ENCODE results near the gene OR2Y1. TPM values are rescaled to one million over a fixed set of nuclear protein-coding genes. Genes with fewer than 3 reads are reported as not detected.
"Not testable (repeated sequence)": the region's sequence is repeated elsewhere in the genome, so short reads cannot be mapped to it uniquely, and the experiment has no call there.

OR2Y1 gene
- total and polyA plus RNA-seq, 7 donors, result not detected

DNA sequence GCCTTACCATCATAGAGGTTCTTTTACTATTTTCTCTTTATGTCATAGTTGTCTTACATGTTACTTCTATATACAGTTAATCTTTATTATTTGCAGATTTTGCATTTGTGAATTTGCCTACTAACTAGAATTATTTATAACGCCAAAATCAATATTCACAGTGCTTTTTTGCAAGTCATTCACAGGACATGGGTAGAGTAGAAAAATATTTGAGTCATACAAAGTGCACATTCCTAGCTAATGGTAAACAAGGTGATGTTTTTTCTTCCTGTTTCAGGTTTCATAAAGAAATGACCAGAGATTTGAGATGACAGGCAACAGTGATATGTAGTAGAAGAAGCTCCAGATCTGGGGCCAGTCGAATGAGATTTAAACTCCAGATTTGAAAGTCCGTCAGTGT, 30.0 kb upstream of the OR2Y1 start:
- Histone ChIP-seq H3K9me3 (peaks cover 0 to 4% (median 2%) of the 10 kb centered on the region in 4 donors), H3K4me1 (no peaks in the 10 kb centered on the region), H3K27me3 (no peaks in the 10 kb centered on the region), H3K27ac (no peak overlapping the region), H3K36me3 (no peaks in the 10 kb centered on the region), H3K4me3 (no peak overlapping the region)
- intact Hi-C loops (cut with DNase I), result no loop called here
- WGBS, 2 donors, result 84 to 90% methylated on average over 3 of the region's 3 CpGs
- TF ChIP-seq EP300 (IDR thresholded peaks at IDR 0.05) (no peak), POLR2AphosphoS5 (IDR thresholded peaks at IDR 0.05) (no peak), POLR2A (IDR thresholded peaks at IDR 0.05) (no peak)
- TF ChIP-seq, protein P1, sequence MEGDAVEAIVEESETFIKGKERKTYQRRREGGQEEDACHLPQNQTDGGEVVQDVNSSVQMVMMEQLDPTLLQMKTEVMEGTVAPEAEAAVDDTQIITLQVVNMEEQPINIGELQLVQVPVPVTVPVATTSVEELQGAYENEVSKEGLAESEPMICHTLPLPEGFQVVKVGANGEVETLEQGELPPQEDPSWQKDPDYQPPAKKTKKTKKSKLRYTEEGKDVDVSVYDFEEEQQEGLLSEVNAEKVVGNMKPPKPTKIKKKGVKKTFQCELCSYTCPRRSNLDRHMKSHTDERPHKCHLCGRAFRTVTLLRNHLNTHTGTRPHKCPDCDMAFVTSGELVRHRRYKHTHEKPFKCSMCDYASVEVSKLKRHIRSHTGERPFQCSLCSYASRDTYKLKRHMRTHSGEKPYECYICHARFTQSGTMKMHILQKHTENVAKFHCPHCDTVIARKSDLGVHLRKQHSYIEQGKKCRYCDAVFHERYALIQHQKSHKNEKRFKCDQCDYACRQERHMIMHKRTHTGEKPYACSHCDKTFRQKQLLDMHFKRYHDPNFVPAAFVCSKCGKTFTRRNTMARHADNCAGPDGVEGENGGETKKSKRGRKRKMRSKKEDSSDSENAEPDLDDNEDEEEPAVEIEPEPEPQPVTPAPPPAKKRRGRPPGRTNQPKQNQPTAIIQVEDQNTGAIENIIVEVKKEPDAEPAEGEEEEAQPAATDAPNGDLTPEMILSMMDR (IDR thresholded peaks at IDR 0.05), result no peak
- no peak for DNase-seq

- H3K27ac ChIP-seq, result no peak overlapping the region
- no peak for TF ChIP-seq EP300 (IDR thresholded peaks at IDR 0.05)
- TF ChIP-seq, protein P1 (IDR thresholded peaks at IDR 0.05), result no peak
- H3K9me3 ChIP-seq, result peaks cover 0 to 10% (median 5%) of the 10 kb centered on the region in 4 donors
- H3K4me1 ChIP-seq, result no peaks in the 10 kb centered on the region
- H3K36me3 ChIP-seq, result no peaks in the 10 kb centered on the region
- intact Hi-C loops (cut with DNase I), result no loop called here
- no peak overlapping the region for H3K4me3 ChIP-seq
- WGBS, 2 donors, result 70 to 71% methylated on average over 2 of the region's 2 CpGs
- no peaks in the 10 kb centered on the region for H3K27me3 ChIP-seq
- DNase-seq, result no peak
These were observed 15.7 kb upstream of the OR2Y1 start for GRCh38 chr5:180755601-180756000.

GRCh38 chr5:180744253-180744652, 4.4 kb upstream of the OR2Y1 start:
- no peak overlapping the region for H3K4me3 ChIP-seq
- H3K4me1 ChIP-seq, result no peaks in the 10 kb centered on the region
- peaks cover 0 to 6% (median 0%) of the 10 kb centered on the region in 3 donors for H3K27me3 ChIP-seq
- no peak for DNase-seq
- no peak overlapping the region for H3K27ac ChIP-seq
- 69 to 73% methylated on average over 5 of the region's 5 CpGs for WGBS, 2 donors
- no peaks in the 10 kb centered on the region for H3K9me3 ChIP-seq
- H3K36me3 ChIP-seq, result no peaks in the 10 kb centered on the region
- TF ChIP-seq POLR2AphosphoS5 (IDR thresholded peaks at IDR 0.05), result no peak
- no peak for TF ChIP-seq EP300 (IDR thresholded peaks at IDR 0.05)
- TF ChIP-seq, protein P1 (IDR thresholded peaks at IDR 0.05), result no peak
- no peak for TF ChIP-seq POLR2A (IDR thresholded peaks at IDR 0.05)
- intact Hi-C loops (cut with DNase I), result no loop called here

DNA sequence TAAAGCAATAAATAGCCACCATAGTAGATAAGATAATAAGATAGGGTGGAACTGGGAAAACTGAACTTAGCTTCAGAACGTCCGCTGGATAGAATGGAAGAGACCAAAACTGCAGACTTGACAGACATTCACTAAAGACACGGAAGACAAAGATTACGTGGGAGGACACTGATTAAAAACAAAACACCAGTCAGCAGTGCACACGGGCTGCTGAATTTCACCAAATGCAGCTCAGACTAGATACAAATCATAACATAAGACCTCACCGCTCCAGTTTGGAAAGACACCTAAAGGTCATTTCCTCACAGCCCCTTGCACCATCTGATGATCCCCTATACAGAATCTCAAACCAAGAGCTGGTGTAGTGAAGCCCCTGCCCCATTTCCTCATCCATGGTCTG, 2.9 kb upstream of the OR2Y1 start:
- intact Hi-C loops (cut with DNase I), result no loop called here
- TF ChIP-seq POLR2AphosphoS5 (IDR thresholded peaks at IDR 0.05), result no peak
- TF ChIP-seq POLR2A (IDR thresholded peaks at IDR 0.05), result no peak
- TF ChIP-seq, protein P1 (IDR thresholded peaks at IDR 0.05), result no peak
- TF ChIP-seq EP300 (IDR thresholded peaks at IDR 0.05), result no peak
- no peak for DNase-seq

DNA sequence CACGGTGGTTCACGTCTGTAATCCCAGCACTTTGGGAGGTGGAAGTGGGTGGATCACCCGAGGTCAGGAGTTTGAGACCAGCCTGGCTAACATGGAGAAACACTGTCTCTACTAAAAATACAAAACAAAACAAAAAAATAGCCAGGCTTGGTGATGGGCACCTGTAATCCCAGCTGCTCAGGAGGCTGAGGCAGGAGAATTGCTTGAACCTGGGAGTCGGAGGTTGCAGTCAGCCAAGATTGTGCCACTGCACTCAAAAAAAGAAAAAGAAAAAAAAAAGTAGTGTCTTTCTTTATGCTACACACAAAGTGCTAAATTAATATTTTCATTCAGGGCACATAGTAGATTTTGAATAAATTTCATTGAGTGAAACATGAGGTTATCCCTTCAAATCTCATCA, 1.1 kb upstream of the OR2Y1 start:
- H3K27ac ChIP-seq; H3K4me1 ChIP-seq; H3K4me3 ChIP-seq; DNase-seq; H3K27me3 ChIP-seq; H3K36me3 ChIP-seq; intact Hi-C loops (cut with DNase I); H3K9me3 ChIP-seq: not testable (repeated sequence)
- 64 to 69% methylated on average over 4 of the region's 4 CpGs for WGBS, 2 donors

More for the DNA sequence above, 2.9 kb upstream of the OR2Y1 start:
- Histone ChIP-seq H3K27me3 (peaks cover 0 to 6% (median 0%) of the 10 kb centered on the region in 3 donors), H3K4me3 (no peak overlapping the region), H3K9me3 (no peaks in the 10 kb centered on the region), H3K4me1 (no peaks in the 10 kb centered on the region), H3K36me3 (no peaks in the 10 kb centered on the region), H3K27ac (no peak overlapping the region)
- 77 to 80% methylated on average over 6 of the region's 6 CpGs for WGBS, 2 donors

All from sigmoid colon (tissue), 7 donors.